Calu3 (cell line): ENCODE results near the gene GRK3. TPM values are rescaled to one million over a fixed set of nuclear protein-coding genes. Genes with fewer than 3 reads are reported as not detected.

Experiments
- BruUV-seq: library from RNA; stranded (reverse); fragments of 400-500 nt; replicated peaks from 2 replicates; lab custom pipeline; 2021; lab: Mats Ljungman, UMichigan
- CTCF ChIA-PET: fragments of 300-600 bp; sonication (Branson Sonifier 250); formaldehyde crosslinking; loops from one replicate; lab custom pipeline; 2022; ENCODE audit warnings: antibody characterized with exemption; lab: Charles Lee
- DNase-seq: peaks from one replicate; pipeline ENCODE4 v3.0.0; 2022
- H3K27ac Mint-ChIP-seq: one replicate; pipeline ENCODE4 v1.8.0; 2022; ENCODE audit warnings: mixed read lengths; ENCODE audit not compliant: unreplicated experiment
- H3K27me3 Mint-ChIP-seq: one replicate; pipeline ENCODE4 v1.8.0; 2022; ENCODE audit warnings: mixed read lengths; ENCODE audit not compliant: unreplicated experiment
- H3K36me3 Mint-ChIP-seq: one replicate; pipeline ENCODE4 v1.8.0; 2022; ENCODE audit warnings: mild to moderate bottlenecking, moderate library complexity, mixed read lengths; ENCODE audit not compliant: insufficient read depth, unreplicated experiment
- H3K4me1 Mint-ChIP-seq: one replicate; pipeline ENCODE4 v1.8.0; 2022; ENCODE audit warnings: mild to moderate bottlenecking, low read depth, mixed read lengths; ENCODE audit not compliant: unreplicated experiment
- H3K4me3 Mint-ChIP-seq: one replicate; pipeline ENCODE4 v1.8.0; 2022; ENCODE audit warnings: mild to moderate bottlenecking, low read depth, moderate library complexity, mixed read lengths; ENCODE audit not compliant: unreplicated experiment
- H3K9me3 Mint-ChIP-seq: one replicate; pipeline ENCODE4 v1.8.0; 2022; ENCODE audit warnings: low read depth, mixed read lengths; ENCODE audit not compliant: unreplicated experiment
- CTCF ChIP-seq: fragments of 200-600 bp; IDR thresholded peaks from one replicate; pipeline ENCODE4 v1.8.0; 2022; ENCODE audit warnings: antibody characterized with exemption; ENCODE audit not compliant: unreplicated experiment
- intact Hi-C: fragments of 100-400 bp; cut with micrococcal nuclease; formaldehyde crosslinking; loops from one replicate; pipeline ENCODE4 v1.10.0; 2022; ENCODE audit not compliant: unreplicated experiment
- total RNA-seq: library from RNA; stranded (reverse); gene quantifications from 2 replicates; pipeline ENCODE4 v1.2.3, GENCODE V29; 2022

Gene GRK3
- total RNA-seq, 1 experiment from 2014 or later, result 12.0 TPM

- no peak for DNase-seq
- H3K27me3 Mint-ChIP-seq, result no peaks in the 10 kb centered on the region
- intact Hi-C loops, result no loop called here
- no peaks in the 10 kb centered on the region for H3K9me3 Mint-ChIP-seq
- no peak for TF ChIP-seq CTCF
- no peaks in the 10 kb centered on the region for H3K4me1 Mint-ChIP-seq
- no peaks in the 10 kb centered on the region for H3K36me3 Mint-ChIP-seq
- no peak overlapping the region for H3K27ac Mint-ChIP-seq
- CTCF ChIA-PET, result no interaction called here
- BruUV-seq, result no TSS peak
- H3K4me3 Mint-ChIP-seq, result no peak overlapping the region
Observed at GRCh38 chr22:25638638-25639037, 74.2 kb downstream of the GRK3 start.

- H3K4me3 Mint-ChIP-seq, result no peak overlapping the region
- no TSS peak for BruUV-seq
- CTCF ChIA-PET, result no interaction called here
- H3K9me3 Mint-ChIP-seq, result no peaks in the 10 kb centered on the region
- no peak overlapping the region for H3K27ac Mint-ChIP-seq
- no peaks in the 10 kb centered on the region for H3K27me3 Mint-ChIP-seq
- no peak for DNase-seq
- H3K4me1 Mint-ChIP-seq, result no peaks in the 10 kb centered on the region
- intact Hi-C loops, result no loop called here
- H3K36me3 Mint-ChIP-seq, result peaks cover 5% of the 10 kb centered on the region
- TF ChIP-seq CTCF, result no peak
Observed at GRCh38 chr22:25641650-25642049, 77.2 kb downstream of the GRK3 start.

GRCh38 chr22:25643232-25644000 is 78.9 kb downstream of the GRK3 start:
- H3K27ac Mint-ChIP-seq, result no peak overlapping the region

GRCh38 chr22:25644122-25644521 is 79.6 kb downstream of the GRK3 start:
- BruUV-seq, result no TSS peak
- Mint-ChIP-seq H3K4me3 (no peak overlapping the region), H3K9me3 (no peaks in the 10 kb centered on the region), H3K27ac (no peak overlapping the region), H3K4me1 (no peaks in the 10 kb centered on the region), H3K27me3 (no peaks in the 10 kb centered on the region), H3K36me3 (peaks cover 5% of the 10 kb centered on the region)
- CTCF ChIA-PET, result no interaction called here
- intact Hi-C loops, result no loop called here
- TF ChIP-seq CTCF, result no peak
- no peak for DNase-seq

More at GRCh38 chr22:25643232-25644000, 78.9 kb downstream of the GRK3 start:
- Mint-ChIP-seq H3K4me1 (no peaks in the 10 kb centered on the region), H3K27me3 (no peaks in the 10 kb centered on the region), H3K4me3 (no peak overlapping the region), H3K36me3 (peaks cover 5% of the 10 kb centered on the region), H3K9me3 (no peaks in the 10 kb centered on the region)
- no TSS peak for BruUV-seq
- CTCF ChIA-PET, result no interaction called here
- no peak for TF ChIP-seq CTCF
- intact Hi-C loops, result no loop called here
- no peak for DNase-seq
